Colonic mucosa (tissue), 4 donors: ENCODE measurements around the gene SLC46A2. TPM values are rescaled to one million over a fixed set of nuclear protein-coding genes. Genes with fewer than 3 reads are reported as not detected.

Experiments
- DNase-seq: peaks from one replicate; pipeline ENCODE4 v3.0.0-alpha.2; 2020
- H3K27ac ChIP-seq: fragments of 200-600 bp; one replicate; pipeline ENCODE4 v1.8.0; 2021
- H3K27me3 ChIP-seq: fragments of 200-600 bp; one replicate; pipeline ENCODE4 v1.8.0; 2021
- H3K36me3 ChIP-seq: fragments of 200-600 bp; one replicate; pipeline ENCODE4 v1.8.0; 2021
- H3K4me1 ChIP-seq: fragments of 200-600 bp; one replicate; pipeline ENCODE4 v1.8.0; 2021; ENCODE audit warnings: mild to moderate bottlenecking
- H3K4me3 ChIP-seq: fragments of 200-600 bp; one replicate; pipeline ENCODE4 v1.8.0; 2021
- H3K9ac ChIP-seq, 2 donors: one replicate each; pipeline ENCODE4 v1.7.0; 2013; ENCODE audit warnings: control low read depth in 2 of 2, low read depth in 2 of 2, low read length in 2 of 2
- H3K9me3 ChIP-seq: fragments of 200-600 bp; one replicate; pipeline ENCODE4 v1.8.0; 2021
- intact Hi-C: fragments of 100-400 bp; cut with DNase I; formaldehyde crosslinking; loops from one replicate; pipeline ENCODE4 v1.14.1; 2022
- total RNA-seq, 2 donors: library from RNA; stranded (reverse); fragmentation: NEBNext Ultra II Directional in 1 of 2; extraction: Animal tissue kit (Norgen Biotek cat#: 25700) in 1 of 2; gene quantifications; one replicate each; pipeline ENCODE4 v1.2.1, GENCODE V29; 2021
- TF ChIP-seq, protein P1 (sequence below): fragments of 200-600 bp; IDR thresholded peaks from one replicate; pipeline ENCODE4 v1.8.0; 2022; ENCODE audit warnings: antibody characterized with exemption, mild to moderate bottlenecking
- donor health status: healthy.
- donor health status: DM: no; HTN: no; CAD: no.
- donor health status: DM: no; HTN: no; CAD: no.

The SLC46A2 gene
- total RNA-seq, 2 donors from 2014 or later = not detected

DNA sequence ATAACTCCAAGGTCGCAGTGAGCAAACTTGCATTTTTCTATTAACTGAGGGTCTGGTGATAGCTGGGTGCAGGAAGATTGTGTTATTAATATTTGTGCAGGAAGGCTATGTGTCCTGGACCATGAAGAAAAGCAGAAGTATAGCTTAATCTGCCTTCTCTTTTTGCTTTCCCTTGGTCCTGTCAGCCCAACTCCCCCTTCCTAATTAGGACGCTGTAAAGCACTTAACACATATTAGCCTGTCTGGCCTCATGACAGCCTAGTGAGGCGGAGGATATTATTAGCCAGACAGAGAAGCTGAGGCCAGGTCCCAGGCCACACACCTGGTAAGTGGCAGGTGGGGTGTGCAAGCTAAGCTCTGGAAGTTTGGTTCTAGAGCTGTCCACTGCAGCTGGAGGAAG, 29.5 kb downstream of the SLC46A2 start:
- Histone ChIP-seq H3K9me3 (no peaks in the 10 kb centered on the region), H3K4me3 (no peak overlapping the region), H3K36me3 (no peaks in the 10 kb centered on the region), H3K4me1 (peaks cover 6% of the 10 kb centered on the region), H3K27me3 (no peaks in the 10 kb centered on the region), H3K27ac (no peak overlapping the region), H3K9ac (peak overlapping the region in 1 of 2 donors; percentile 18)
- intact Hi-C loops = no loop called here
- TF ChIP-seq, protein P1, sequence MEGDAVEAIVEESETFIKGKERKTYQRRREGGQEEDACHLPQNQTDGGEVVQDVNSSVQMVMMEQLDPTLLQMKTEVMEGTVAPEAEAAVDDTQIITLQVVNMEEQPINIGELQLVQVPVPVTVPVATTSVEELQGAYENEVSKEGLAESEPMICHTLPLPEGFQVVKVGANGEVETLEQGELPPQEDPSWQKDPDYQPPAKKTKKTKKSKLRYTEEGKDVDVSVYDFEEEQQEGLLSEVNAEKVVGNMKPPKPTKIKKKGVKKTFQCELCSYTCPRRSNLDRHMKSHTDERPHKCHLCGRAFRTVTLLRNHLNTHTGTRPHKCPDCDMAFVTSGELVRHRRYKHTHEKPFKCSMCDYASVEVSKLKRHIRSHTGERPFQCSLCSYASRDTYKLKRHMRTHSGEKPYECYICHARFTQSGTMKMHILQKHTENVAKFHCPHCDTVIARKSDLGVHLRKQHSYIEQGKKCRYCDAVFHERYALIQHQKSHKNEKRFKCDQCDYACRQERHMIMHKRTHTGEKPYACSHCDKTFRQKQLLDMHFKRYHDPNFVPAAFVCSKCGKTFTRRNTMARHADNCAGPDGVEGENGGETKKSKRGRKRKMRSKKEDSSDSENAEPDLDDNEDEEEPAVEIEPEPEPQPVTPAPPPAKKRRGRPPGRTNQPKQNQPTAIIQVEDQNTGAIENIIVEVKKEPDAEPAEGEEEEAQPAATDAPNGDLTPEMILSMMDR = no peak
- DNase-seq = no peak

DNA sequence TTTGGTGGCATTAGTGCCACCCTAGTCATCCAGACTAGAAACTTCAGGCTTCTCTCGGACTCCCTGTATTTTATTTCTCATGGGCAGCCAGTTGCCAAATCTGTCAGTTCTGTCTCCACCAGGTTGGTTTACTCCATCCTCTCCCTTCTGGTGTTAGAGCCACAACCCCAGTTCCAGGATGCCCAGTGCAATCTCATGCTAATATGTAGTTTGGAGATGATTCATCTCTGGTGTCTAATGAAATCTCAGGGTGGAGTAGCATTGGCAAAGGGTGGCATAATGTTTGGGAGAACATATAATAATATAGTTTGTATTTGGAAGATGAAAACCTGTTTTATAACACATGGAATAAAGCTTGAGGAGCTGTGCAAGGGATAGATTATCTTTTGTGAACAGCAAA, 30.2 kb downstream of the SLC46A2 start:
- TF ChIP-seq, protein P1 = no peak
- Histone ChIP-seq H3K9me3 (no peaks in the 10 kb centered on the region), H3K36me3 (no peaks in the 10 kb centered on the region), H3K9ac (no peak overlapping the region), H3K27ac (no peak overlapping the region), H3K4me3 (no peak overlapping the region), H3K4me1 (peaks cover 6% of the 10 kb centered on the region), H3K27me3 (no peaks in the 10 kb centered on the region)
- intact Hi-C loops = no loop called here
- no peak for DNase-seq

DNA sequence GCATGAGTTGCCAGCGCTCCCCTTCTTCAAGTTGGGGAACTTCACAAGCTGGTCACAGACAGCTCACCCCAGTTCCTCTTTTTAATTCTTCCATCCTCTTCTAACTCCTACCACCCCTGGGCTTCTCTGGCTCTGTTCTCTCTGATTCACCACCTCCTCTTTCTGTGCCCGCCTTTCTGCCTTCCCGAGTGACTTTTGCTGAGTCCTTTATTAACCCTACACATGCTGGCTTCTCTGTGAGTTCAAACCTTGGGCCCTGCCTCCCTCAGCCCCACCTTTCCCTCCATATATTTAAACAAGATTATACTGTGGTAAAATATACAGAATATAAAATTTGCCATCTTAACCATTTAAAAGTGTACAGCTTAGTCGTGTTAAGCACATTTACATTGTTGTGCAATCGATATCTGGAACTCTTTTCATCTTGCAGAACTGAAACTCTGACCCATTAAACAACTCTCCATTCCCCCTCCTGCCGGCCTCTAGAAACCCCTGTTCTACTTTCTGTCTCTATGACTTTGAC, 32.0 kb downstream of the SLC46A2 start:
- no peaks in the 10 kb centered on the region for H3K36me3 ChIP-seq
- no peak overlapping the region for H3K27ac ChIP-seq
- no peak overlapping the region for H3K9ac ChIP-seq
- TF ChIP-seq, protein P1 = no peak
- no peaks in the 10 kb centered on the region for H3K9me3 ChIP-seq
- intact Hi-C loops = no loop called here
- H3K4me3 ChIP-seq = no peak overlapping the region
- H3K27me3 ChIP-seq = no peaks in the 10 kb centered on the region
- peaks cover 6% of the 10 kb centered on the region for H3K4me1 ChIP-seq
- no peak for DNase-seq

DNA sequence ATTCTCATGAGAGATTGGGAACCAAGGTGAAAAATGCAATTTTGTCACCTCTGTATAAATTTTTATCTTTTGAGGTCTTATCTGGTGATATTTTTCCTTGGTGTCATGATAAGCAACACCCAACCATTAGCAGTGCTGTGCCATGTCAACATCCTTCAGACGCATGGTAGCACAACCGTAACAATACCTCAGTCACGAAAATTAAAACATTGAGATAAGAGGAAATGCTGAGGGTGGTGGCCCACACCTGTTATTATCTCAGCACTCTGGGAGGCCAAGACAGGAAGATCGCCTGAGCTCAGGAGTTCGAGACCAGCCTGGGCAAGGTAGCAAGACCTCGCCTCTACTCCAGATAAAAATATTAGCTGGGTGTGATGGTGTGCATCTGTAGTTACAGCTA, 32.7 kb downstream of the SLC46A2 start:
- intact Hi-C loops = no loop called here
- no peak for DNase-seq
- H3K27me3 ChIP-seq = no peaks in the 10 kb centered on the region
- no peak overlapping the region for H3K27ac ChIP-seq
- no peak overlapping the region for H3K9ac ChIP-seq
- H3K4me1 ChIP-seq = peaks cover 3% of the 10 kb centered on the region
- H3K4me3 ChIP-seq = no peak overlapping the region
- TF ChIP-seq, protein P1 = no peak
- no peaks in the 10 kb centered on the region for H3K36me3 ChIP-seq
- no peaks in the 10 kb centered on the region for H3K9me3 ChIP-seq

DNA sequence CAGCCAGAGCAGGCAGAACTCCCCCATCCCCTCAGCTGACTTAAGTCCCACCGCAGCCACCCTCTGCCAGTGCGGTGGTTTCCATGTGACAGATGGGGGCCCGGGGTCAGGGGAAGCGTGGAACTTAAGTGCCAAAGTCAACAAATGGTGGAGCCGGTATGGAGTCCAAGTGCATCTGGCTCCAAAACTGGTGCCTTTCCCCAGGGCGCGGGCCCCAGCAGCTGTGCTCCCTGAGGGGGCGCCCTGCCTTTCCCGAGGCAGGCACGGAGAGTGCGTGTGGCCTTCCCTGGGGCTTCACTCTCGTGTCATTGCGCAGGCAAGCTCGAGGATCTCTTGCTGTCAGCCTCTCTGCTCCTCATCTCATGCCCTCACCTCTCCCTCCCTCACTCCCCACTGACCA, 33.8 kb downstream of the SLC46A2 start:
- H3K9me3 ChIP-seq = no peaks in the 10 kb centered on the region
- no peaks in the 10 kb centered on the region for H3K36me3 ChIP-seq
- no peak overlapping the region for H3K27ac ChIP-seq
- TF ChIP-seq, protein P1 = no peak
- H3K27me3 ChIP-seq = no peaks in the 10 kb centered on the region
- no peak overlapping the region for H3K9ac ChIP-seq
- intact Hi-C loops = no loop called here
- no peak overlapping the region for H3K4me3 ChIP-seq
- DNase-seq = no peak
- no peaks in the 10 kb centered on the region for H3K4me1 ChIP-seq
